Right ventricle myocardium inferior (tissue), 1 donor: Measurements from ENCODE around the gene SLC45A2. TPM values are rescaled to one million over a fixed set of nuclear protein-coding genes. Genes with fewer than 3 reads are reported as not detected.

Experiments used
- total RNA-seq: library from RNA; stranded (reverse); fragmentation: NEBNext Ultra II Directional; extraction: Animal tissue kit (Norgen Biotek cat#: 25700); gene quantifications from one replicate; pipeline ENCODE4 v1.2.1, GENCODE V29; 2021
- donor health status: DM: no; HTN: yes; CAD: no; lungs with severe emphysema.

SLC45A2 gene
- total RNA-seq, 1 donor from 2014 or later = not detected

Other genes with a start within 250 kb of the SLC45A2 start
- gene ADAMTS12, start 92.7 kb downstream of the SLC45A2 start, total RNA-seq = 2.1 TPM
- gene RXFP3, start 48.3 kb downstream of the SLC45A2 start, total RNA-seq = not detected
- gene AMACR, start 23.4 kb upstream of the SLC45A2 start, total RNA-seq = 6.1 TPM
- gene C1QTNF3, start 58.5 kb upstream of the SLC45A2 start, total RNA-seq = 0.60 TPM